Dermis blood vessel endothelial cell (primary cell): ENCODE results near the gene DMAC2L. TPM values are rescaled to one million over a fixed set of nuclear protein-coding genes. Genes with fewer than 3 reads are reported as not detected.
"Not testable (repeated sequence)": the region's sequence is repeated elsewhere in the genome, so short reads cannot be mapped to it uniquely, and the experiment has no call there.

Source experiments
- DNase-seq: peaks from one replicate; pipeline ENCODE4 v3.0.0; 2010
- total RNA-seq: library from RNA; depleted of rRNA; stranded (reverse); fragments of >200 nt; gene quantifications from 2 replicates; pipeline ENCODE4 v1.2.3, GENCODE V29; 2014

The DMAC2L gene
- total RNA-seq, 1 donor from 2014 or later = 7.8 TPM

GRCh38 chr14:50331596-50331995 lies 19.5 kb downstream of the DMAC2L start:
- DNase-seq = no peak

DNA sequence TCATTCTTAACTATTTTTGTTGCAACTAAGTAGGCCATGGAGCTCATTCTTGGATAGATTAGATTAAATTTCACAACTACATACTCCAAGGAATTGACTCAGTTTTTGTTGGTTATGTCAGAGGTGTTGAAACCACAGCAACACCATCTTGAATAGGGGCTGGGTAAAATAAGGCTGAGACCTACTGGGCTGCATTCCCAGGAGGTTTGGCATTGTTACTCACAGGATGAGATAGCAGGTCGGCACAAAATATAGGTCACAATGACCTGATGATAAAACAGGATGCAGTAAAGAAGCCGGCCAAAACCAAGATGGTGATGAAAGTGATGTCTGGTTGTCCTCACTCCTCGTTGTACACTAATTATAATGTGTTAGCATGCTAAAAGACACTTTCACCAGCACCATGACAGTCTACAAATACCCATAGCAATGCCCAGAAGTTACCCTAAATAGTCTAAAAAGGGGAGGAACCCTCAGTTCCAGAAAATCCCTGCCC lies 20.9 kb downstream of the DMAC2L start:
- DNase-seq = peak; percentile 57

- DNase-seq = no peak
Measured at GRCh38 chr14:50334211-50334610, 22.1 kb downstream of the DMAC2L start.

DNA sequence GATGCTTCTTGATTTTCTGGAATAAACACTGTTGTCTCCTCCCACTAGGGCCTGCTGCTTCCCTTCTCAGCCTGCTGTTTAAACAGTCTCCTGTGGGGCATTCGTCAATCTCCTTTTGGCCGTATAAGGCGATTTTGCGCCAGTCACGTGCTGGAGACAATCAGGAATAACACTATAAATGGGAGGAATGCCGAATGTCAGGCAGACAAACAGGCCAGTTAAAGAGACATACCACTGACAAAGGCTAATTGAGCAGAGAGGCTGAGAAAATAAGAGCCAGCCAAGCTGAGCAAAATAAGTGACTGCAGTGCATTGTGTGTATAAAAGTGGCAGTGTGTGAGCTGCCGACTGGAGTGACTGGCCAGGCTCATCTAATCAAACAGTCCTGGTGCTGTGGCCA lies 23.3 kb downstream of the DMAC2L start:
- DNase-seq = peak; percentile 94

DNA sequence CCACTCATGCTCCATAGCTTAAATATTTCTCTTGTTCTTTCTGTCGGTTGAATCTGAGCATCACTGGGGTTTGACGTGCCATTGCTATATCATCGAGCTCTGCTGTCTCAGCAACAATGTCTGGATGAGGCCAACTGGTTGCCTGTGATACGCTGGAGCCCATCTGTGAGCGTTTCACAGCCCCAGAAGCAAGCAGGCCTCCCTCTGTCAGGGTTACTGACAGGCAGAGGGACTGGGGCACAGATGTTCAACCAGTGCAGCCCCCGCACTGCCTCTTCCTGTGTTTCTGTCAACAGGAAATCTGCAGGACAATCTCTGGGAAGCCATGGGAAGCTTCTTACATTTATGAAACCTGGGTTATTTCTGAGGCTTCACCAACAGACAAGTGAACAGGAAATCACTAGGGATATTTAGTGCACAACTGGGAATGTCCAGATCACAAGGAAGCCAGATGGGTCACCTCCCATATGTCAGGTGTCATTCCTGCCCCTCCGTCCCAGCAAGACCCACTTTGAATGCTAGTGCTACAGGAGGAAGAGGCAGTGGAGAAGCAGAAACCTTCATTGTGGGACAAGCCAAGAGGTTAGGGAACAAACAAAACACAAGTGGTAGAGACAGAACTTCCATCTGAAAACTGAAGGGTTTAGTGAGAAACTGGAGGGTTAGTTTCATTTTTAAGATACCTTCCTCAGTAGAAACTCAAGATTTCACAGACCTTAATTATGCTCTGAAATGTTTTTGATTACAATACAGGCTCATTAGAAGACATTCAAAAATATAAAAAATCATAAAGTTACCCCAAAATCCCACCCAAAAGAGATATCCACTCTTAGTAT lies 24.1 kb downstream of the DMAC2L start:
- DNase-seq = peak; percentile 90

DNA sequence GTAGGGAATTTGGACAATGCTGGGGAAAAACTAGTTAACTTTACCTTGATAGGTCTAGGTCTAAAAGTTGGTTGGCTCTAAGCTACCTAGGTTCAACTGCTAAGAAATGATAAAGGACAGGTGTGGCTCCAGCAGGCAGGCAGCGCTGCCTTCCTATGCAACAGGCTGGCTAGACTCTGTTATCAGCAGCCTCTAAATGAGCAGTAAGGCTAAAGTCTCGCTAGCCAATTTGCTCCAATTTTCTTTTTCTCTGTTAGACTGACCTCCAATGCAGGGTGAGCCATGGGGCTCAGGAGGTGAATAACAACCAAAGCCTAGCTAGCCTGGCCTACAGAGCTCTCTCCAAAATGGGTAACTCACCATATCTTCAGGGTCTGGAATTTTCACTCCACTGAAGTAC lies 26.5 kb downstream of the DMAC2L start:
- no peak for DNase-seq

- DNase-seq = no peak
Measured at GRCh38 chr14:50339178-50339804, 27.2 kb downstream of the DMAC2L start.

GRCh38 chr14:50340045-50340444 lies 27.9 kb downstream of the DMAC2L start:
- no peak for DNase-seq

GRCh38 chr14:50340963-50341362 lies 28.8 kb downstream of the DMAC2L start:
- no peak for DNase-seq

- peak; percentile 76 for DNase-seq
Measured at GRCh38 chr14:50342221-50343078, 30.3 kb downstream of the DMAC2L start.

DNA sequence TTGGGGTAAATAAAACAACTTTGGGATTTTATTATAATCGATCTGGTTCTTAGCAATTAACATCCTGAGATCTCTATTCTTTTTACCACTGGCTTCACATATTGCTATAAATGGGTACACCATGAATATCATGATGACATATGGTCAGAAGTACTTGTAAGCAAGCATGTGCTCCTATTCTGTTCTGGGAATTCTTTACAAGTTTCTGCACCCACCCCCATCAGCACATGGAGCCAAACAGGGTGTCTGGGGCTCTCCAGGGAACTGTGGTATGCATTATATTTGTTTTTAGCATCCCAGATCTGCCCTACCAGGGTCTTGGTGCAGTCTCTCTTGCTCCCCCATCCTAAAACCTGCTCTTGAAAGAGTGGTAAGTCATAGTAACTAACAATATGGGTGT lies 31.3 kb downstream of the DMAC2L start:
- DNase-seq = no peak

DNA sequence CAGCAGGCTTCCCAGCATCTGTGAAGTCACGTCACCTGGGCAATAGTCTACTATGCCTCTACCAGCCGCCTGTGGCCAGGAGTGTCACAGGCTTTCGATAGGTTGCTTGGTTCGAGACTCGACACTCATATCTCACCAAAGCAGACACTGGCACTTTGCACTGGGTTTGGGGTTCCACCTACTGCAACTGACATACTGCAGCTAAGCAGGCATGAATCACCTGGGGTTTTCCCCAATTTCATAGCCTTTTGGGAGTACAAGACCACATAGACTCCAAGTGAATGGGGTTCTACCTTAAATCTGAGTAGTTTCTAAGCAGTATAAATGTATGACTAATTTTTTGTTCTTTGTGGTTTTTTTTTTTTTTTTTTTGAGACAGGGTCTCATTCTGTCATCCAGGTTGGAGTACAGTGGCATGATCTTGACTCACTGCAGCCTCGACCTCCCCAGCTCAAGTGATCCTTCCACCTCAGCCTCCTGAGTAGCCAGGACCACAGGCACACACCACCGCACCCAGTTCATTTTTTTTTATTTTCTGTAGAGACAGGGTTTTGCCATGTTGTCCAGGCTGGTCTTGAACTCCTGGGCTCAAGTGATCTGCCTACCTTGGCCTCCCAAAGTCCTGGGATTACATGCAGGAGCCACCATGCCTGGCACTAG lies 32.1 kb downstream of the DMAC2L start:
- no peak for DNase-seq

GRCh38 chr14:50344876-50345563 lies 32.9 kb downstream of the DMAC2L start:
- DNase-seq = no peak

- DNase-seq = peak; percentile 33
Measured at GRCh38 chr14:50345846-50346422, 33.8 kb downstream of the DMAC2L start.

GRCh38 chr14:50347521-50347920 lies 35.4 kb downstream of the DMAC2L start:
- peak; percentile 57 for DNase-seq

DNA sequence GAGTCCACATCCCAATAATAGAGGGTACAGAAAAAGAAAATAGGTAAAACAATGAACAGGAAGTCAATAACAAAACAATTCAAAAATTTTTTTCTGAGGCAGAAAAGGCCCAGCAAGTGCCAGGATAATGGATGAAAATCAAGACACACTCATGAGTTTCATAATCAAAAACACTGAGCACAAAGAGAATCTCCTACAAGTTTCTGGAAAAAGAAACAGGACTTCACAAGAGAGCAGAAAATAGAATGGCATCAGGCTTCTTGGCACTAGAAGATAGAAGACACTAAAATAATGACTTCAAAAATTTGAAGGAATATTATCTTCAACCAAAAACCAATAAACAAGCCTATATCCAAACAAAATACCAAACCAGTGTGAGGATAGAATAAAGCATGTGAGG lies 36.8 kb downstream of the DMAC2L start:
- DNase-seq = no peak

DNA sequence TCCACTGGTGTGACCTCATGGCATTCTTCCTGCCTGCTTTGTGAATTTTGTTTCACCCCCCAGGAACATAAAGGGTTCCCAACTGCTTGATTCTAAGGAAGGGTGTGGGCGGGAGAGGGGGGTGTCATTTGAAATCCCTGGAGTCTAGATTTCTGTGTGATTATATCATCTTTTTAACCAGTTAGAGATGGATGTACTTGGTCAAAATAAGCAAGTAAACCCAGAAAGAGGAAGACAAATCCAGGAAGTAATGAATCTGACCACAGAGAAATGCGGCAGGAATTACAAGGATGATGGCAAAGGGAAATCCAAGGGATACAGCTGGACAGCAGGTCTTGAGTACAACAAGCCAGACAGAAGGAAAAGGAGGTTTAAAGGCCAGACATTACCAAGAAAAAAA lies 38.9 kb downstream of the DMAC2L start:
- peak; percentile 74 for DNase-seq

- DNase-seq = no peak
Measured at GRCh38 chr14:50352584-50352983, 40.5 kb downstream of the DMAC2L start.

DNA sequence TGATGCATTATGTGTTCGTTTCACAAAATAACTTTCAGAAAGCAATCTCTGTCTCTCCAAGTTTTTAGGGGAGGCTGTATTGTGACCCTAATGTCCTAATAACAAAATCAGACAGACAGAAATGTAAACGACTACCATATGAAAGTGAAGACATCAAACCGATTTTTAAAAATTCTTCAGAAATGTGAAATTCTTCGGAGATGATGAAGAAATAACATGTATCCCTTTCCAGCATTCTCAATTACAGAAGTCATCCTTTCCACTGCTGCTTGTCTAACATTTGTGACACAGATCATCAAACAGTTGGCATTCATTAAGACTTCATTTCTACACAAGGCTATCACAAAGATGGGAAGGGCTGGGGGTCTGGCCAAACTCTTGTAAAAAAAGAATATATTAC lies 41.0 kb downstream of the DMAC2L start:
- DNase-seq = no peak

- no peak for DNase-seq
Measured at GRCh38 chr14:50354527-50354926, 42.4 kb downstream of the DMAC2L start.

GRCh38 chr14:50355692-50356091 lies 43.6 kb downstream of the DMAC2L start:
- no peak for DNase-seq

DNA sequence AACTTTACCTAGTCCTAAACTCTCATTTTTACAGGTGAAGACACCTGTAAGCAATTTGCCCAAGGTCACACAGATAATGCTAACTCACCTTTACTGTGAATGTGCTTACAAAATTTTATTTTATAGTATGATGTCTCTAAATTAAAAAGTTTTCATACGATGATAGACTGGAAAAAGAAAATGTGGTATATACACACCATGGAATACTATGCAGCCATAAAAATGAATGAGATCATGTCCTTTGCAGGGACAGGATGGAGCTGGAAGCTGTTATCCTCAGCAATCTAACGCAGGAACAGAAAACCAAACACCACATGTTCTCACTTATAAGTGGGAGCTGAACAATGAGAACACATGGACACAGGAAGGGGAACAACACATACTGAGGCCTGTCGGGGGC lies 44.2 kb downstream of the DMAC2L start:
- DNase-seq = not testable (repeated sequence)
